Parathyroid adenoma (tissue), 2 donors: ENCODE data around the gene RIPOR3.

Experiments
- H2AFZ ChIP-seq: fragments of 300-600 bp; sonication (generic); one replicate; pipeline ENCODE4 v1.7.0; 2017; ENCODE audit warnings: antibody characterized with exemption, mild to moderate bottlenecking
- H3K27ac ChIP-seq: fragments of 300-600 bp; sonication (generic); one replicate; pipeline ENCODE4 v1.7.0; 2017
- H3K27me3 ChIP-seq: fragments of 300-600 bp; sonication (generic); one replicate; pipeline ENCODE4 v1.7.0; 2017; ENCODE audit warnings: low read length; ENCODE audit not compliant: control insufficient read depth, insufficient read depth
- H3K36me3 ChIP-seq: fragments of 300-600 bp; sonication (generic); one replicate; pipeline ENCODE4 v1.7.0; 2017; ENCODE audit warnings: low read length; ENCODE audit not compliant: control insufficient read depth, insufficient read depth
- H3K4me1 ChIP-seq: fragments of 300-600 bp; sonication (generic); one replicate; pipeline ENCODE4 v1.7.0; 2017; ENCODE audit warnings: control low read depth
- H3K4me2 ChIP-seq: fragments of 300-600 bp; sonication (generic); one replicate; pipeline ENCODE4 v1.7.0; 2017; ENCODE audit warnings: low read length
- H3K4me3 ChIP-seq: fragments of 300-600 bp; sonication (generic); one replicate; pipeline ENCODE4 v1.7.0; 2017; ENCODE audit warnings: low read depth, low read length
- H3K79me2 ChIP-seq: fragments of 300-600 bp; sonication (generic); one replicate; pipeline ENCODE4 v1.7.0; 2017; ENCODE audit warnings: control low read depth
- H3K9ac ChIP-seq: fragments of 300-600 bp; sonication (generic); one replicate; pipeline ENCODE4 v1.7.0; 2017; ENCODE audit warnings: mild to moderate bottlenecking
- H3K9me3 ChIP-seq: fragments of 300-600 bp; sonication (generic); one replicate; pipeline ENCODE4 v1.7.0; 2017; ENCODE audit warnings: low read length; ENCODE audit not compliant: control insufficient read depth
- TF ChIP-seq, protein P1 (sequence below): fragments of 300-600 bp; sonication (generic); IDR thresholded peaks from one replicate; pipeline ENCODE4 v1.7.0; 2017; ENCODE audit warnings: antibody characterized with exemption, mild to moderate bottlenecking
- donor health status: primary hyperparathyroidism.

Gene RIPOR3

DNA sequence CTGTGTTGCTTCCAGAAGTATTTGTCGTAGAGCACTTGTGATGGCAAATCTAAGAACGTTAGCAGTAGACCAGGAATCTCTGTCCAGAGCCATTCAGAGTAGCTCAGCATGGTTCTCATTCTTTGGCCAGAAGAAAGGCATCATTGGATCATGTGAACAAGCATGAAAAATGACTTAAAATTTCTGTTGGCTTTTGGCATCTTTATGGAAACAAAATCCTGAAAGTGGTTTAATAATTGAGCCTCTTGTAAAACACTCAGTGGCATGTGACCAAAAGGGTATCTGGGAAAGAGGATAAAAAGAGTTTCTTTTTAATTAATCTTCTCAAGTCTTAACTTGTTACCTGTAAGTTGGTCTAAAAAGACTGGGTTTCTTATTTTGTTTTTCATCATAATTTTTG is 126.0 kb downstream of the RIPOR3 start:
- Histone ChIP-seq H3K79me2 (peaks cover 62% of the 10 kb centered on the region), H3K9ac (no peak overlapping the region), H3K4me1 (peaks cover 11% of the 10 kb centered on the region), H3K4me2 (no peak overlapping the region), H3K27ac (no peak overlapping the region), H3K9me3 (no peaks in the 10 kb centered on the region), H2AFZ (no peak overlapping the region), H3K27me3 (no peaks in the 10 kb centered on the region), H3K4me3 (no peak overlapping the region), H3K36me3 (no peaks in the 10 kb centered on the region)
- TF ChIP-seq, protein P1, sequence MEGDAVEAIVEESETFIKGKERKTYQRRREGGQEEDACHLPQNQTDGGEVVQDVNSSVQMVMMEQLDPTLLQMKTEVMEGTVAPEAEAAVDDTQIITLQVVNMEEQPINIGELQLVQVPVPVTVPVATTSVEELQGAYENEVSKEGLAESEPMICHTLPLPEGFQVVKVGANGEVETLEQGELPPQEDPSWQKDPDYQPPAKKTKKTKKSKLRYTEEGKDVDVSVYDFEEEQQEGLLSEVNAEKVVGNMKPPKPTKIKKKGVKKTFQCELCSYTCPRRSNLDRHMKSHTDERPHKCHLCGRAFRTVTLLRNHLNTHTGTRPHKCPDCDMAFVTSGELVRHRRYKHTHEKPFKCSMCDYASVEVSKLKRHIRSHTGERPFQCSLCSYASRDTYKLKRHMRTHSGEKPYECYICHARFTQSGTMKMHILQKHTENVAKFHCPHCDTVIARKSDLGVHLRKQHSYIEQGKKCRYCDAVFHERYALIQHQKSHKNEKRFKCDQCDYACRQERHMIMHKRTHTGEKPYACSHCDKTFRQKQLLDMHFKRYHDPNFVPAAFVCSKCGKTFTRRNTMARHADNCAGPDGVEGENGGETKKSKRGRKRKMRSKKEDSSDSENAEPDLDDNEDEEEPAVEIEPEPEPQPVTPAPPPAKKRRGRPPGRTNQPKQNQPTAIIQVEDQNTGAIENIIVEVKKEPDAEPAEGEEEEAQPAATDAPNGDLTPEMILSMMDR, result no peak

DNA sequence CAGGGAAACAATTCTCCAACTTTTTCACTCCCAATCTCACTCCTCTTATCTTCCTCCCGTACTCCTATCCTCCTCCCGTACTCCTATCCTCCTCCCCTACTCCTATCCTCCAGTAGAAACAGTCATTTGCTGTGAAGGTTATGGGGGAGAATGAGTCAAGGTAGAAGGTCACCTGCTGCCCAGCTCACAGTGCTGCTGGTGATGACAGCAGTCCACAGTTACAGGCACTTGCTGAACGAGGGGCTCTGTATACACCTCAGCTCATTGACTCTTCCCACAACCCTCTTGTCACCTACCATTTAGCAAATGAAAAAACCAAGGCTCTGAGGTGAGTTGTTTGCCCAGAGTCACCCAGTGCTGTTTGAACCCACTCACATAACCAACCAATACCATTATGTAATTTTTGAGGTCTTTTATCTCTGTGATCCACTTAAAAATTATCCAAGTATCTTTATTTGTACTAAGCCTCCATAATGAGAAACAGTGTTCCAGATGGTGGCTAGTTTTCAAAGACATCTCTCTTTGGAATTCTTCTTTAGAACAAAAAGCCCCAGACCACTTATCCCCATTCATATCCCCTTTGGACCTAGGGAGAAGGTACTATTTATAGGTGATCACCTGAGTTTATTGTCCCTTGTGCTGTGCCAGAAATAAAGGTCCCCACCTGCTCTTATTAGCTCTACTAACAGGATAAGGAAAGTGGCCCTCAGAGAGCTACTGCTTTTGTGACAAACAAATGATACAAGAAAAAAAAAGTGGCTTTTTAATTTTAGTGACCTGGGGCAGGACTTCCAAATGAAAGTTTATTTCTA is 128.0 kb downstream of the RIPOR3 start:
- Histone ChIP-seq H3K36me3 (no peaks in the 10 kb centered on the region), H3K4me3 (no peak overlapping the region), H3K27ac (no peak overlapping the region)

DNA sequence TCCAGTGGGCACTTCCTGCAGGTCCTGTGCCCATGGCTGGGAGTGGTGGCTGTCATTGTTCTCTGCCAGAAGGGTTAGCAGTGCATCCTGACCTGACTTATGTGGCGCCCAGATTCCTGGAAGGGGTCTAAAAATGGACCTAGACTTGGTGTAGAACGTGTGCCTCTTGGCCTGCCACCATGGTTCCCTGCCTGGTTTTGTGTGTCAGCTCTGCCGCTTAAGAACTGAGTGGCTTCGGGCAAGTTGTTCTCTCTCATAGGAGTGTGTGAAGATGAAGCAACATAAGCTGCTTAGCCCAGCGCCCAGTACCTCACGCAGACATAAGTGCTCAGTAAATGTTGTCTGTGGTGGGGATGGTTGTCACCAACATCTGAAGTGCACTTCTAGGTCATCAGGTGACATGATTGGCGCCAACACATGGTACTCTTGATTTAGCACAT is 129.1 kb downstream of the RIPOR3 start:
- Histone ChIP-seq H3K9ac (no peak overlapping the region), H2AFZ (no peak overlapping the region), H3K27me3 (no peaks in the 10 kb centered on the region), H3K9me3 (no peaks in the 10 kb centered on the region), H3K79me2 (peaks cover 70% of the 10 kb centered on the region), H3K27ac (no peak overlapping the region), H3K36me3 (no peaks in the 10 kb centered on the region), H3K4me2 (no peak overlapping the region), H3K4me1 (peaks cover 16% of the 10 kb centered on the region), H3K4me3 (no peak overlapping the region)
- TF ChIP-seq, protein P1, result no peak

More for the DNA sequence above, 128.0 kb downstream of the RIPOR3 start:
- Histone ChIP-seq H3K9me3 (no peaks in the 10 kb centered on the region), H3K4me2 (no peak overlapping the region), H3K27me3 (no peaks in the 10 kb centered on the region), H3K9ac (no peak overlapping the region), H2AFZ (no peak overlapping the region), H3K4me1 (peaks cover 16% of the 10 kb centered on the region), H3K79me2 (peaks cover 68% of the 10 kb centered on the region)
- TF ChIP-seq, protein P1, result no peak

DNA sequence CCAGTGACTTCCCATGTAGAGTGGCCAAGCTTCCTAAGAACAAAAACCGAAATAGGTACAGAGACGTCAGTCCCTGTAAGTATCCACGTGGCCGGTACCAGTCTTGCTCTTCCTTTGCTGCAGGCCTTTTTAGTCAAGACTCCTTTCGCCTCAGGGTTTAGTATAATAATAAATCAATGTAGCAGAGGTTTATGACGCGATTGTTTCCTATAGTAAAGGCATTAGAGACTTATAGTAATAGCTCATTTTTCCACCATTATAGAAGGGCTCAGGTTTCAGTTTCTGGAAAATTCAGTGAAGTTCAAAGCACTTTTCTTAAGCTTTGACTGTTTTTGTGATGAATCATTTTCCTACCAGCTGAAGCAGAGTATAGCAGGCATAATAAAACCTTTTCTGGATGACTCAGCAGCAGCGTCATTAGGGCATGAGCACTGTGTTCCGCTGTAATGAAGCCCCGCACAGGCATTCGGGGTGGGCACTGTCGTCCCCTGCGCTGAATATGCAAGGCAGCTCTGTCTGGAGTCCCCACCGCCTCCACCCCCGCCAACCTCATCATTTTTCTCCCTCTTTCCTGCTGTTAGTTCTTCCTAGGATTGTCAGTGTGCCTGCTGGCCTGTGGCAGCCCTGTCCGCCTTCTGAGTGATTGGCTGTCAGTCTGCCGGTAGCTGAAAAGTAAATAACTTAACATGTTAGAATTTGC is 129.8 kb downstream of the RIPOR3 start:
- Histone ChIP-seq H3K27ac (no peak overlapping the region), H3K36me3 (no peaks in the 10 kb centered on the region), H3K9ac (no peak overlapping the region), H3K9me3 (no peaks in the 10 kb centered on the region), H3K4me1 (peaks cover 16% of the 10 kb centered on the region), H2AFZ (no peak overlapping the region), H3K4me3 (no peak overlapping the region), H3K27me3 (no peaks in the 10 kb centered on the region), H3K4me2 (no peak overlapping the region), H3K79me2 (peaks cover 68% of the 10 kb centered on the region)
- TF ChIP-seq, protein P1, result no peak
